HTR-8/SVneo (cell line): ENCODE data around the gene MPPED2.

Source experiments
- DNase-seq: peaks from one replicate; pipeline ENCODE4 v3.0.0; 2011; ENCODE audit warnings: low spot score, mixed read lengths; ENCODE audit not compliant: insufficient read length
- FAIRE-seq: peaks from 2 replicates; lab custom pipeline; 2011; peaks lifted over from hg19 to GRCh38; lab: Jason Lieb, UNC

The MPPED2 gene

GRCh38 chr11:30489511-30489910, 96.6 kb downstream of the MPPED2 start:
- FAIRE-seq (no peak), DNase-seq (no peak)

- no peak for FAIRE-seq
Measured at GRCh38 chr11:30489076-30489475, 97.1 kb downstream of the MPPED2 start.

GRCh38 chr11:30488304-30488998, 97.7 kb downstream of the MPPED2 start:
- DNase-seq (no peak), FAIRE-seq (no peak)

More at GRCh38 chr11:30489076-30489475, 97.1 kb downstream of the MPPED2 start:
- no peak for DNase-seq

GRCh38 chr11:30487200-30487898, 98.8 kb downstream of the MPPED2 start:
- FAIRE-seq (no peak), DNase-seq (no peak)

GRCh38 chr11:30485756-30486155, 100.4 kb downstream of the MPPED2 start:
- FAIRE-seq, result no peak
- no peak for DNase-seq

GRCh38 chr11:30485222-30485621, 100.9 kb downstream of the MPPED2 start:
- DNase-seq (no peak), FAIRE-seq (no peak)

GRCh38 chr11:30483056-30483455, 103.1 kb downstream of the MPPED2 start:
- FAIRE-seq, result no peak

GRCh38 chr11:30481796-30482195, 104.4 kb downstream of the MPPED2 start:
- FAIRE-seq (no peak), DNase-seq (no peak)

More at GRCh38 chr11:30483056-30483455, 103.1 kb downstream of the MPPED2 start:
- no peak for DNase-seq

GRCh38 chr11:30481330-30481729, 104.8 kb downstream of the MPPED2 start:
- FAIRE-seq (no peak), DNase-seq (no peak)

GRCh38 chr11:30479899-30480298, 106.3 kb downstream of the MPPED2 start:
- no peak for FAIRE-seq

GRCh38 chr11:30478923-30479322, 107.2 kb downstream of the MPPED2 start:
- DNase-seq (no peak), FAIRE-seq (no peak)

More at GRCh38 chr11:30479899-30480298, 106.3 kb downstream of the MPPED2 start:
- DNase-seq, result no peak

- no peak for FAIRE-seq
- DNase-seq, result no peak
Measured at GRCh38 chr11:30477061-30477460, 109.1 kb downstream of the MPPED2 start.

- no peak for DNase-seq
- no peak for FAIRE-seq
Measured at GRCh38 chr11:30474151-30474954, 111.8 kb downstream of the MPPED2 start.

GRCh38 chr11:30471244-30471643, 114.9 kb downstream of the MPPED2 start:
- DNase-seq (no peak), FAIRE-seq (no peak)

GRCh38 chr11:30468881-30469280, 117.3 kb downstream of the MPPED2 start:
- FAIRE-seq (no peak), DNase-seq (no peak)

GRCh38 chr11:30467176-30467575, 119.0 kb downstream of the MPPED2 start:
- no peak for DNase-seq
- FAIRE-seq, result no peak

GRCh38 chr11:30465623-30466022, 120.5 kb downstream of the MPPED2 start:
- no peak for FAIRE-seq
- DNase-seq, result no peak

GRCh38 chr11:30465192-30465591, 121.0 kb downstream of the MPPED2 start:
- FAIRE-seq (no peak), DNase-seq (no peak)

GRCh38 chr11:30463266-30463665, 122.9 kb downstream of the MPPED2 start:
- FAIRE-seq (no peak), DNase-seq (no peak)

- FAIRE-seq (no peak), DNase-seq (no peak)
Measured at GRCh38 chr11:30462421-30462820, 123.7 kb downstream of the MPPED2 start.

GRCh38 chr11:30459821-30460220, 126.3 kb downstream of the MPPED2 start:
- FAIRE-seq (no peak), DNase-seq (no peak)
